RWPE1 (cell line): ENCODE data around the gene PIK3R6.
A peak's percentile ranks its signal among the peaks of the same experiment; 100 is the strongest.

Experiments used
- CTCF ChIA-PET: fragments of 350-600 bp; sonication (Branson Sonifier 250); formaldehyde crosslinking; extraction: SDS; loops from one replicate; lab custom pipeline; 2021; lab: Yijun Ruan, JAX
- POLR2A ChIA-PET: fragments of 400-600 bp; formaldehyde crosslinking; extraction: SDS; loops from one replicate; lab custom pipeline; 2020; ENCODE audit warnings: antibody characterized with exemption; ENCODE audit not compliant: low non-redundant PET; lab: Yijun Ruan, JAX
- DNase-seq: peaks from one replicate; pipeline ENCODE4 v3.0.0; 2012; ENCODE audit warnings: low spot score
- H3K27ac ChIP-seq: fragments of 450-650 bp; 2 replicates; pipeline ENCODE4 v1.5.1; 2017
- CTCF ChIP-seq: fragments of 450-650 bp; conservative IDR thresholded peaks from 2 replicates; pipeline ENCODE4 v1.5.1; 2017; ENCODE audit warnings: low read depth, mild to moderate bottlenecking

PIK3R6 gene

GRCh38 chr17:8894673-8895578 lies 27.5 kb upstream of the PIK3R6 start:
- DNase-seq = peak; percentile 82
- ChIA-PET POLR2A (no interaction called here), CTCF (interaction anchor here (0.5 to 1.5 kb wide), 14 partner anchors 8 to 396 kb away, joined by 3 to 5 read pairs (median 3); no protein-coding TSS in a partner anchor)
- no peak overlapping the region for H3K27ac ChIP-seq
- peak; percentile 71 for TF ChIP-seq CTCF

DNA sequence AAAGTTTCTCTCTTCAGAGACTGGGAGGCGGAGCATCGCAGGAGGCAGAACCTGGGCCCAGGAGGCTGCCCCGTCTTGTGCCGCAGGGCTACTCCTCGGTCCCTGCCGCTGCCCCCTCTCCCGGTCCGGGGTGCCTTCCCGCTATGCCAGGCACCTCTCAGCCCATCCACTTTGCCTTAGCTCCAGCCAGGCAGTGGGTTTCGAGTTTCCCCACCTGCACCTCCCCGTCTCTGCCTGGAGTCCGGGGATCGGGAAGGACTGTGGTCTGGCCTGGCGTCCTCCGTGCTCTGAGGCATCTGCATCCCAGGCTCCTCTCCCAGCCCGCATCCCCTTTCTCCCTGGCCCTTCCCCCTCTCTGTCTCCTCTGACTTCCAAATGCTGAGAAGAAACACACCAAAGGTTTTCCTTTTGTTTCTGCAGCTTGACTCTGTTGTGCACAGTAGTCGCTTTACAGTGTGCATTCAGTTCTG lies 26.8 kb upstream of the PIK3R6 start:
- no peak for TF ChIP-seq CTCF
- DNase-seq = no peak
- POLR2A ChIA-PET = no interaction called here
- H3K27ac ChIP-seq = no peak overlapping the region
- CTCF ChIA-PET = interaction anchor here (0.5 to 1.4 kb wide), 7 partner anchors 42 to 390 kb away, joined by 3 to 4 read pairs (median 3); no protein-coding TSS in a partner anchor

- ChIA-PET CTCF (interaction anchor here (0.5 to 1.0 kb wide), 2 partner anchors 358 to 467 kb away, joined by 3 read pairs; no protein-coding TSS in a partner anchor), POLR2A (no interaction called here)
- no peak for TF ChIP-seq CTCF
- H3K27ac ChIP-seq = no peak overlapping the region
- DNase-seq = no peak
Observed at GRCh38 chr17:8893621-8894201, 26.2 kb upstream of the PIK3R6 start.

GRCh38 chr17:8893059-8893458 lies 25.6 kb upstream of the PIK3R6 start:
- no peak for TF ChIP-seq CTCF
- ChIA-PET CTCF (interaction anchor here (0.5 kb wide), 1 partner anchor 468 kb away, joined by 3 read pairs; no protein-coding TSS in a partner anchor), POLR2A (no interaction called here)
- DNase-seq = no peak
- no peak overlapping the region for H3K27ac ChIP-seq

- no peak overlapping the region for H3K27ac ChIP-seq
- ChIA-PET POLR2A (no interaction called here), CTCF (interaction anchor here (0.5 kb wide), 1 partner anchor 144 kb away, joined by 3 read pairs; no protein-coding TSS in a partner anchor)
- no peak for TF ChIP-seq CTCF
- DNase-seq = no peak
Observed at GRCh38 chr17:8892338-8892690, 24.8 kb upstream of the PIK3R6 start.

- ChIA-PET CTCF (no interaction called here), POLR2A (no interaction called here)
- DNase-seq = no peak
- H3K27ac ChIP-seq = no peak overlapping the region
- TF ChIP-seq CTCF = no peak
Observed at GRCh38 chr17:8890671-8891070, 23.2 kb upstream of the PIK3R6 start.
